Activated CD4-positive, alpha-beta T cell treated with anti-CD3 and anti-CD28 coated beads for 4 hours (primary cell): ENCODE measurements around the gene MFNG.

Experiments
- DNase-seq, 2 donors: peaks; one replicate each; pipeline ENCODE4 v3.0.0-alpha.2; 2020

The MFNG gene

DNA sequence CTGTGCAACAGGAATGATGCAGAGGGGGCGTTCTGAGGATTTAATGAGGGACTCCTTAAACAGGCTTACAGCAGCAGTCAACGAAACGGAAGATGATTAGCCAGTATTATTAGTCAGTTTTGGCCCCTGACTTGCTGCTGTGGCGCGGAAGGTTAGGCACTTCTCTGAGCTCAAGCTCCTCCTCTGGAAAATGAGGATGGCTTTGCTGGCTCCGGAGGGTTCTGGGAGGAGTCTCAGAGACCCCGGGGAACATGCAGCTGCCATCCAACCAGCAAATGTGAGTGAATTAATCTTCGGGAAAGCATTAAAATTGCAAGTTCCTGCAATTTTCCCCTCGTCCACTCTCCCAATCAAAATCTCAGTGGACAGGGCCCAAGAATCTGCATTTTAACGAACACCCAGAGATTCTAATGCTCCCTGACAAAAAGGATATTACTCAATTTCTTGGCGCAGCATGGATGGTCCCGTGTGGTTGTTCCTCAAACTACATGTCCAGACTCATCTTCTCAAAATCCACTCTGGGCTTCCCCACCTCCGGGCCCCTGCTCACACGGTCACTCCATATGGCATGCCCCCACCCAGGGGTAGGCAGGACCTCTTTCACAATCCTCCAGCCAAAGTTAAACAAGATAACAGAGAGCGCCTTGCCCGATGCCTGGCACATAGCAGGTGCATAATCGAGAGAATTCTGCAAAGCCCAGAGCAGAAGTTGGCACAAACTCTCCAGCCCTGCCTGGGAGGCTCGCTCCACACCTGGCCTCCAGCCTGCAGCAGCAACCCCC, 65.3 kb downstream of the MFNG start:
- DNase-seq, result no peak

DNA sequence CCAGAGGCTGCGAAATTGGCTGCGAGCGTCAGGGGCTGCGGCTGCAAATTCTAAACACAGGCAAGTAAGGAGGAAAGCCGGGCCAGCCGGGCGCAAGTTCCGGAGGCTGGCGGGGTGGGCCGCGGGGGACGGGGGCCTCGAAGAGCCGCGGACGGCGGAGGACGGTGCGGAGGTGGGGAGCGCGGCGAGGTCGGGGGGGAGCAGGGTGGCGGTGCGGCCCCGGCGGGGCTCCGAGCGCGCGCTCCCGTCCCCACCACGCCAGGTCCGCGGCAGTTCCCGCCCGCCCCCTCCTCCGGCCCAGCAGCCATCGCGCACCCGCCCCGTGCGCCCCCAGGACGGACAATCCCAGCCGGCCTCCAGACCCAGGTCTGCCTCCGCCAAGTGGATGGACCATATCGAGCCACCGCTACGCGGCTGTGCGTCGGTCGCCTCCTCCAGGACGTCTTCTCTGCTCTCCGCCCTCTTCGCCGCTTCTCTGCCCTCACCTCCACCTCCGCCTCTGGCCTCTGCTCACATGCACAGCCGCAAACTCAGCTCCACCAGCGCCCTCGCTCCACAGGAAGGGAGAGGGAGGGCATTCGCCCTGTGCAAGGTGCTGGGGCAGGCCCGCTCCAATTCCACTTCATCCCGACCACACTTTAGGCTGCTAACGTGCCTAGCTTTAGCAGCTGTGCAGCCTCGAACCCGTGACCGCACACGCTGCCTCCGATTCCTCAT, 66.1 kb downstream of the MFNG start:
- no peak for DNase-seq

DNA sequence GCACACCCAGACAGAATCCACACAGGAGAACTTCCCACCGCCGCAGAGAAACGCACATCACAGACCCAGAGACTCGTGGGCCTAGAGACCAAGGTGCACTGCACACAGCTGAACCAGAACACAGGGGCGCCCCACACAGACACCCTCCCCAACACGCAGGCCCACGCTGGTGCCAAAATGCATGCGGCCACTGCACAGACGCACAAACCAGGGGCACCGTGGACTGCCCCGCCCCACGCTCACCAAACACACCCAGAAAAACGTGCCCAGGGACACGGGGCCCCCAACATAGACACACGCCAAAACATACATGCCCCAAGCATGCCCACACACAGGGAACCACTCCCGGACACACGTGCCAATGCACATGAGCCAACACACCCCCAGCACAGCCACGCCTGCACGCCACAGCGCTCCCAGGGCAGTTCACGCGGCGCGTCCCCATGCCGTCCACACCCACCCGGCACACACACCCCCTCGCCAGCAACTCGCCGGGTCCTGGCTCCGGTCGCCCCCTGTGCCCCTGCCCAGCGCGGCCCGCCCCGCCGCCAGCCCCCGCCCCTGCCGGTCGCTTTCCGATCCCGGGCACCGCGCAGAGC, 66.7 kb downstream of the MFNG start:
- DNase-seq, result no peak
